Coronary artery (tissue), 2 donors: ENCODE measurements around the gene PCK1.

ENCODE experiments used
- DNase-seq: peaks from one replicate; pipeline ENCODE4 v3.0.0-alpha.2; 2017; ENCODE audit warnings: low spot score
- H3K27ac ChIP-seq, 2 donors: fragments of 200-600 bp; sonication (generic); one replicate each; pipeline ENCODE4 v1.5.1; 2016 to 2019
- H3K4me3 ChIP-seq: fragments of 200-600 bp; sonication (generic); 2 replicates; pipeline ENCODE4 v1.5.1; 2016; ENCODE audit warnings: mild to moderate bottlenecking, moderate library complexity
- TF ChIP-seq, protein P1 (sequence below): fragments of 200-600 bp; sonication (generic); IDR thresholded peaks from one replicate; pipeline ENCODE4 v1.5.1; 2019; ENCODE audit warnings: antibody characterized with exemption

The PCK1 gene

DNA sequence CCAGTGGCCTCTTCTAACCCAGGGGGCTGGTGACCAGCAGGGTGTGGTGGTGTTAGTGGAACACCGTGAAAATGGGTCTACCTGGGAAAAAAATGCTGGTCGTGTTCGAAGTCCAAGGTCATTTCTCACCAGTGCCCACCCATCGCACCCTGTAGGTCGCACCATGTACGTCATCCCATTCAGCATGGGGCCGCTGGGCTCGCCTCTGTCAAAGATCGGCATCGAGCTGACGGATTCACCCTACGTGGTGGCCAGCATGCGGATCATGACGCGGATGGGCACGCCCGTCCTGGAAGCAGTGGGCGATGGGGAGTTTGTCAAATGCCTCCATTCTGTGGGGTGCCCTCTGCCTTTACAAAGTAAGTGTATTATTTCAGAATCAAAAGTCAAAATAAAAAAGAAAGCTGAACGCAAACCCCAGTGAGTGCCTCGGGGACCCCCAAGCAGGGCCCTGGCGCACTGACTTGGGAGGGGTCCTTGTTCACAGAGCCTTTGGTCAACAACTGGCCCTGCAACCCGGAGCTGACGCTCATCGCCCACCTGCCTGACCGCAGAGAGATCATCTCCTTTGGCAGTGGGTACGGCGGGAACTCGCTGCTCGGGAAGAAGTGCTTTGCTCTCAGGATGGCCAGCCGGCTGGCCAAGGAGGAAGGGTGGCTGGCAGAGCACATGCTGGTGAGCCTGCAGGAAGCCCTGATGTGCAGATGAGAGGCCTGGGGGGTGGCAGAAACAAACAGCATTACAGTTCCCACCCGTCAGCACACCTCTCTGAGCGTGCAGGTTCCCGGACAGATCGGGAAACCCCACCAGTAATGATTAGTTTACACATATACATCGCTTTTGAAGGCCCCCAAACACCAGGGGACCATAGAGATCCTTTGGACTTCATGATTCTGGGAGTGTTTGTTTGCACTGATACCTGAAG lies 1.9 kb downstream of the PCK1 start:
- H3K4me3 ChIP-seq: no peak overlapping the region
- no peak overlapping the region for H3K27ac ChIP-seq
- TF ChIP-seq, protein P1, sequence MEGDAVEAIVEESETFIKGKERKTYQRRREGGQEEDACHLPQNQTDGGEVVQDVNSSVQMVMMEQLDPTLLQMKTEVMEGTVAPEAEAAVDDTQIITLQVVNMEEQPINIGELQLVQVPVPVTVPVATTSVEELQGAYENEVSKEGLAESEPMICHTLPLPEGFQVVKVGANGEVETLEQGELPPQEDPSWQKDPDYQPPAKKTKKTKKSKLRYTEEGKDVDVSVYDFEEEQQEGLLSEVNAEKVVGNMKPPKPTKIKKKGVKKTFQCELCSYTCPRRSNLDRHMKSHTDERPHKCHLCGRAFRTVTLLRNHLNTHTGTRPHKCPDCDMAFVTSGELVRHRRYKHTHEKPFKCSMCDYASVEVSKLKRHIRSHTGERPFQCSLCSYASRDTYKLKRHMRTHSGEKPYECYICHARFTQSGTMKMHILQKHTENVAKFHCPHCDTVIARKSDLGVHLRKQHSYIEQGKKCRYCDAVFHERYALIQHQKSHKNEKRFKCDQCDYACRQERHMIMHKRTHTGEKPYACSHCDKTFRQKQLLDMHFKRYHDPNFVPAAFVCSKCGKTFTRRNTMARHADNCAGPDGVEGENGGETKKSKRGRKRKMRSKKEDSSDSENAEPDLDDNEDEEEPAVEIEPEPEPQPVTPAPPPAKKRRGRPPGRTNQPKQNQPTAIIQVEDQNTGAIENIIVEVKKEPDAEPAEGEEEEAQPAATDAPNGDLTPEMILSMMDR: no peak
- DNase-seq: no peak

DNA sequence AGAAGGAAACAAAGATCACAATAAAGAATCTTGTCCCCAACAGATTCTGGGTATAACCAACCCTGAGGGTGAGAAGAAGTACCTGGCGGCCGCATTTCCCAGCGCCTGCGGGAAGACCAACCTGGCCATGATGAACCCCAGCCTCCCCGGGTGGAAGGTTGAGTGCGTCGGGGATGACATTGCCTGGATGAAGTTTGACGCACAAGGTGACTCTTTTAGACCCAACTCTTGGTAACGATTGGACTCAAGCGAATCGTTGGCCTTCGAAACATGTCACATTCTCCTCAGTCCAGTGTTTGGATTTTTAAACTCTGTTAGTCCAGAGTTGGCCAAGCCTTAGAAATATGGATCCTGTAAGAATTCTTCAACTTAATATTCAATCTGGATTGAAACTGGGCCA lies 2.6 kb downstream of the PCK1 start:
- Histone ChIP-seq H3K27ac (no peak overlapping the region), H3K4me3 (no peak overlapping the region)
- no peak for DNase-seq
- TF ChIP-seq, protein P1: no peak

DNA sequence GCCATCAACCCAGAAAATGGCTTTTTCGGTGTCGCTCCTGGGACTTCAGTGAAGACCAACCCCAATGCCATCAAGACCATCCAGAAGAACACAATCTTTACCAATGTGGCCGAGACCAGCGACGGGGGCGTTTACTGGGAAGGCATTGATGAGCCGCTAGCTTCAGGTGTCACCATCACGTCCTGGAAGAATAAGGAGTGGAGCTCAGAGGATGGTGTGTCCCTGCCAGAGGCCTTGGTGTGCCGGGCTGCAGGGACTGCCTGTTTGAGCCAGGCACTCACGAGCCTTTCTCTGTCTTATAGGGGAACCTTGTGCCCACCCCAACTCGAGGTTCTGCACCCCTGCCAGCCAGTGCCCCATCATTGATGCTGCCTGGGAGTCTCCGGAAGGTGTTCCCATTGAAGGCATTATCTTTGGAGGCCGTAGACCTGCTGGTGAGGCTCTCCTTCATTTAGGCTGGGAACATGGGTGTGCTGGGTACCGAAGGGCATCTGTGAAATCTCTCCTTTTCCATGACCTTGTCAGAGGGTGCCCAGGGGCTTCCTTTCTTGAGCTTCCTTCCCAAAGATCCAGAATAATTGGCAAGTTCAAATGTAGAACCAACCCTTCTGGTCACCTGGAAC lies 3.4 kb downstream of the PCK1 start:
- TF ChIP-seq, protein P1: no peak
- no peak for DNase-seq
- Histone ChIP-seq H3K27ac (no peak overlapping the region), H3K4me3 (no peak overlapping the region)

DNA sequence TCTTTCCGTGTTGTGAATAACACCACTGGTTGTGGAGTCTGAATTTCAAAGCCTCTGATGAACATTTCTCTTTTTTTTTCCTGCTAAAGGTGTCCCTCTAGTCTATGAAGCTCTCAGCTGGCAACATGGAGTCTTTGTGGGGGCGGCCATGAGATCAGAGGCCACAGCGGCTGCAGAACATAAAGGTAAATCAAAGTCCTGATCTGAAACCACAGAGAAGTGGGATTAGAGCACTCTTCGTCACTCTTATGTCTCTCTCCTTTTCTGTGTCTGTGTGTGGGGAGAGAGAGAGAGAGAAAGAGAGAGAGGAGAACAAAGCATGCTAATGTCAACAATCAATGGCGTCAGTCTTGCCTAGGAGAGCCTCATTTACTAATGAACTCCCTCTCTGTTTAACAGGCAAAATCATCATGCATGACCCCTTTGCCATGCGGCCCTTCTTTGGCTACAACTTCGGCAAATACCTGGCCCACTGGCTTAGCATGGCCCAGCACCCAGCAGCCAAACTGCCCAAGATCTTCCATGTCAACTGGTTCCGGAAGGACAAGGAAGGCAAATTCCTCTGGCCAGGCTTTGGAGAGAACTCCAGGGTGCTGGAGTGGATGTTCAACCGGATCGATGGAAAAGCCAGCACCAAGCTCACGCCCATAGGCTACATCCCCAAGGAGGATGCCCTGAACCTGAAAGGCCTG lies 4.2 kb downstream of the PCK1 start:
- no peak for DNase-seq
- Histone ChIP-seq H3K4me3 (no peak overlapping the region), H3K27ac (no peak overlapping the region)

GRCh38 chr20:57566399-57566798 lies 5.5 kb downstream of the PCK1 start:
- no peak for DNase-seq
- Histone ChIP-seq H3K27ac (no peak overlapping the region), H3K4me3 (no peak overlapping the region)
- TF ChIP-seq, protein P1: no peak

More for the DNA sequence above, 4.2 kb downstream of the PCK1 start:
- TF ChIP-seq, protein P1: no peak

- Histone ChIP-seq H3K4me3 (no peak overlapping the region), H3K27ac (no peak overlapping the region)
- no peak for DNase-seq
These were observed 6.0 kb downstream of the PCK1 start for GRCh38 chr20:57566803-57567459.

More at GRCh38 chr20:57566803-57567459, 6.0 kb downstream of the PCK1 start:
- TF ChIP-seq, protein P1: no peak
